GM12878 (cell line): ENCODE results near the gene ANO2. TPM values are rescaled to one million over a fixed set of nuclear protein-coding genes. Genes with fewer than 3 reads are reported as not detected.

ENCODE experiments used
- ATAC-seq: fragments of 200-7000 bp; cut with Tn5 transposase; 3 replicates; pipeline ENCODE4 v1.9.1; 2020; ENCODE audit warnings: mild to moderate bottlenecking, moderate library complexity
- BruUV-seq: library from RNA; stranded (reverse); fragments of 400-500 nt; replicated peaks from 2 replicates; lab custom pipeline; 2021; lab: Mats Ljungman, UMichigan
- CTCF ChIA-PET: fragments of 300-600 bp; sonication (Branson Sonifier 250); formaldehyde crosslinking; extraction: SDS; loops from one replicate; lab custom pipeline; 2021; ENCODE audit warnings: inconsistent platforms; lab: Yijun Ruan, JAX
- POLR2A ChIA-PET: fragments of 350-600 bp; formaldehyde crosslinking; extraction: SDS; loops from one replicate; lab custom pipeline; 2021; ENCODE audit warnings: inconsistent platforms; lab: Charles Lee
- RAD21 ChIA-PET: fragments of 300-600 bp; sonication (Branson Sonifier 250); formaldehyde crosslinking; loops from one replicate; lab custom pipeline; 2023; ENCODE audit warnings: antibody characterized with exemption; ENCODE audit not compliant: unreplicated experiment; lab: Charles Lee
- SMC1A ChIA-PET: fragments of 300-600 bp; sonication (Branson Sonifier 250); formaldehyde crosslinking; loops from one replicate; lab custom pipeline; 2023; ENCODE audit not compliant: unreplicated experiment, uncharacterized antibody; lab: Charles Lee
- DNase-seq: peaks from one replicate; pipeline ENCODE4 v3.0.0-alpha.2; 2011; ENCODE audit warnings: low read depth, low spot score
- FAIRE-seq: peaks from 3 replicates; lab custom pipeline; 2011; peaks lifted over from hg19 to GRCh38; lab: Jason Lieb, UNC
- H2AFZ ChIP-seq: 2 replicates; pipeline ENCODE4 v1.6.0; 2011; ENCODE audit warnings: low read depth, low read length, control low read depth; ENCODE audit not compliant: control insufficient read depth
- H3K27ac ChIP-seq: 2 replicates; pipeline ENCODE4 v1.5.1; 2011; ENCODE audit warnings: control low read depth; ENCODE audit not compliant: control insufficient read depth, insufficient read depth
- H3K27me3 ChIP-seq, 2 experiments: replicated peaks in 1 of 2; 2 replicates each; pipeline versions ENCODE4 v1.6.0 to v1.6.1; 2011; ENCODE audit warnings: low read length in 1 of 2; ENCODE audit not compliant: control insufficient read depth in 2 of 2, insufficient read depth in 2 of 2
- H3K36me3 ChIP-seq, 2 experiments: 2 replicates each; pipeline ENCODE4 v1.5.1; 2011; ENCODE audit warnings: low read length in 1 of 2; ENCODE audit not compliant: control insufficient read depth in 2 of 2, insufficient read depth in 2 of 2
- H3K4me1 ChIP-seq: 2 replicates; pipeline ENCODE4 v1.6.1; 2011; ENCODE audit warnings: mild to moderate bottlenecking, low read length, moderate library complexity, mixed read lengths; ENCODE audit not compliant: control insufficient read depth, insufficient read depth
- H3K4me2 ChIP-seq: 2 replicates; pipeline ENCODE4 v1.6.0; 2011; ENCODE audit warnings: control low read depth; ENCODE audit not compliant: control insufficient read depth, insufficient read depth
- H3K4me3 ChIP-seq: fragments of 200-600 bp; sonication (generic); 2 replicates; pipeline ENCODE4 v1.5.1; 2016
- H3K79me2 ChIP-seq: 2 replicates; pipeline ENCODE4 v1.6.0; 2011; ENCODE audit warnings: low read length; ENCODE audit not compliant: control insufficient read depth, insufficient read depth
- H3K9ac ChIP-seq: 2 replicates; pipeline ENCODE4 v1.8.0; 2011; ENCODE audit warnings: low read length, control low read depth, mixed read lengths; ENCODE audit not compliant: control insufficient read depth, insufficient read depth
- H3K9me3 ChIP-seq: replicated peaks from 3 replicates; pipeline ENCODE4 v1.5.1; 2011; ENCODE audit warnings: mild to moderate bottlenecking, low read length; ENCODE audit not compliant: control insufficient read depth, insufficient read depth
- H4K20me1 ChIP-seq: 2 replicates; pipeline ENCODE4 v1.6.0; 2011; ENCODE audit not compliant: control insufficient read depth, insufficient read depth
- ASH2L ChIP-seq: fragments of 300-600, 200-600 bp; sonication (generic); IDR thresholded peaks from 2 replicates; pipeline ENCODE4 v1.6.1; 2017; ENCODE audit warnings: low read depth, mild to moderate bottlenecking, borderline replicate concordance
- DPF2 ChIP-seq: fragments of 450-650 bp; IDR thresholded peaks from 2 replicates; pipeline ENCODE4 v1.6.1; 2017; ENCODE audit warnings: mild to moderate bottlenecking
- HCFC1 ChIP-seq: fragments of 150-350 bp; IDR thresholded peaks from 2 replicates; pipeline ENCODE4 v1.6.1; 2014; ENCODE audit warnings: low read length
- HDGF ChIP-seq: fragments of 450-650 bp; IDR thresholded peaks from 2 replicates; pipeline ENCODE4 v1.6.1; 2016; ENCODE audit warnings: antibody characterized with exemption
- KAT2A ChIP-seq: conservative IDR thresholded peaks from 2 replicates; pipeline ENCODE4 v1.6.1; 2011; ENCODE audit warnings: low read depth, low read length; ENCODE audit not compliant: control insufficient read depth
- PAX5 ChIP-seq: IDR thresholded peaks from 2 replicates; pipeline ENCODE4 v1.6.1; 2011; ENCODE audit warnings: low read depth, low read length, borderline replicate concordance
- WGBS: methylation state at CpG from one replicate; pipeline ENCODE4 v1.1.6; 2016; ENCODE audit warnings: low lambda C conversion rate; ENCODE audit not compliant: insufficient replicate concordance, insufficient coverage; ENCODE audit errors: missing lambda C conversion rate; 5-methylcytosine and 5-hydroxymethylcytosine counted together
- in situ Hi-C: fragments of 300-500 bp; cut with MboI; formaldehyde crosslinking; loops from 9 replicates; pipeline ENCODE4 v1.14.3; 2018; ENCODE audit warnings: mixed read lengths
- intact Hi-C: fragments of 100-400 bp; cut with micrococcal nuclease; formaldehyde crosslinking; loops from one replicate; pipeline ENCODE4 v1.14.2; 2022; ENCODE audit not compliant: unreplicated experiment
- polyA plus RNA-seq, 11 experiments: library from polyadenylated mRNA; depleted of rRNA in 4 of 11; unstranded in 6 of 11; stranded (reverse) in 5 of 11; fragments of >200 nt; fragmentation: Nextera tagmentation in 4 of 11; fragmentation: Illumina TruSeq in 1 of 11; extraction: Ambion mirVana in 4 of 11; extraction: Trizol in 1 of 11; gene quantifications; 1 replicate in 1 of 11; 2 replicates in 10 of 11; pipeline versions ENCODE4 v1.2.1 to v1.2.3, GENCODE V29; 2011 to 2016; ENCODE audit warnings: inconsistent platforms in 2 of 11, missing spikeins in 2 of 11, low read depth in 1 of 11
- total RNA-seq, 4 experiments: library from RNA; depleted of rRNA in 3 of 4; stranded (reverse); fragments of >200 nt in 3 of 4; fragmentation: Illumina TruSeq in 1 of 4; extraction: Trizol in 1 of 4; gene quantifications; 2 replicates each; pipeline versions ENCODE4 v1.2.1 to v1.2.3, GENCODE V29; 2013 to 2021
- TF ChIP-seq, protein P1 (sequence below): IDR thresholded peaks from 2 replicates; pipeline ENCODE4 v1.6.1; 2011; ENCODE audit warnings: borderline replicate concordance, low read depth, mild to moderate bottlenecking, moderate library complexity, mixed read lengths, low read length; ENCODE audit not compliant: insufficient read depth; ENCODE audit errors: extremely low read length
- TF ChIP-seq, protein P2 (sequence below): IDR thresholded peaks from 2 replicates; pipeline ENCODE4 v1.6.1; 2012; ENCODE audit warnings: improper control_type of control experiment, low read depth, low read length; ENCODE audit not compliant: insufficient replicate concordance
- TF ChIP-seq, protein P3 (sequence below): fragments of 450-650 bp; IDR thresholded peaks from 2 replicates; pipeline ENCODE4 v1.6.1; 2016; ENCODE audit warnings: mild to moderate bottlenecking, moderate library complexity, borderline replicate concordance
- TF ChIP-seq, protein P4 (sequence below): fragments of 450-650 bp; IDR thresholded peaks from 2 replicates; pipeline ENCODE4 v1.6.1; 2017; ENCODE audit warnings: mild to moderate bottlenecking
- TF ChIP-seq, protein P5 (sequence below): IDR thresholded peaks from 2 replicates; pipeline ENCODE4 v1.6.1; 2011; ENCODE audit warnings: low read depth, mild to moderate bottlenecking, low read length, moderate library complexity, borderline replicate concordance; ENCODE audit errors: extremely low read depth

ANO2 gene
- total and polyA plus RNA-seq, 10 of the 15 experiments (the other 5 are each of a cell fraction or from before 2014, with no cell fraction given): not detected

DNA sequence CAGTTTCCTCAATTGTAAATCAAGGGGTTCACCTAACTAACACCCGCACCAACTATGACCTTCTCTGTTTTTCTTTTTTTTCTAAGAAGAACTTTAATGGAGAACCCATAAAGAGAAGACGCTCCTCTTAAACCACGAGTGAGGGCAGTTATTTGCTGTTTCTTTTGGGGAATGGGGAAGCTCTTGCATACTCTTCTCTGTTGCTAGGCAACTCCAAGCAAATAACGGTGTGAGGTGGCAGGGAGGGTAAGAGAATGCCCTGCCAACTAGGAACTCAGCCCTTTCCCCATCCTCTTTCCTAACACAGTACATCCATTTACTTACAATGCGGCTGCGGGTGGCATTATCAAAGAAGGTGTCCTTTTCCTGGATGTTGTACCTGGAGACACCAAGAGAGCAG is 114.9 kb downstream of the ANO2 start:
- intact Hi-C loops: no loop called here
- Histone ChIP-seq H2AFZ (no peak overlapping the region), H3K4me1 (no peaks in the 10 kb centered on the region), H3K27me3 (no peaks in the 10 kb centered on the region; a peak in 2 of 4 replicates), H3K4me2 (no peak overlapping the region), H3K9ac (no peak overlapping the region), H3K9me3 (no peaks in the 10 kb centered on the region), H4K20me1 (no peaks in the 10 kb centered on the region), H3K36me3 (no peaks in the 10 kb centered on the region), H3K79me2 (no peaks in the 10 kb centered on the region), H3K27ac (no peak overlapping the region), H3K4me3 (no peak overlapping the region)
- 40% methylated on average over 6 of the region's 6 CpGs for WGBS
- ATAC-seq (no peak), DNase-seq (no peak), FAIRE-seq (no peak)
- CTCF ChIA-PET: no interaction called here
- SMC1A ChIA-PET: no interaction called here
- in situ Hi-C loops: no loop called here
- RAD21 ChIA-PET: interaction anchor here (0.5 kb wide), 1 partner anchor 633 kb away, joined by 3 read pairs; no protein-coding TSS in a partner anchor
- no TSS peak for BruUV-seq
- POLR2A ChIA-PET: no interaction called here
- TF ChIP-seq, protein P1, sequence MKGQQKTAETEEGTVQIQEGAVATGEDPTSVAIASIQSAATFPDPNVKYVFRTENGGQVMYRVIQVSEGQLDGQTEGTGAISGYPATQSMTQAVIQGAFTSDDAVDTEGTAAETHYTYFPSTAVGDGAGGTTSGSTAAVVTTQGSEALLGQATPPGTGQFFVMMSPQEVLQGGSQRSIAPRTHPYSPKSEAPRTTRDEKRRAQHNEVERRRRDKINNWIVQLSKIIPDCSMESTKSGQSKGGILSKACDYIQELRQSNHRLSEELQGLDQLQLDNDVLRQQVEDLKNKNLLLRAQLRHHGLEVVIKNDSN: no peak
- TF ChIP-seq, protein P2, sequence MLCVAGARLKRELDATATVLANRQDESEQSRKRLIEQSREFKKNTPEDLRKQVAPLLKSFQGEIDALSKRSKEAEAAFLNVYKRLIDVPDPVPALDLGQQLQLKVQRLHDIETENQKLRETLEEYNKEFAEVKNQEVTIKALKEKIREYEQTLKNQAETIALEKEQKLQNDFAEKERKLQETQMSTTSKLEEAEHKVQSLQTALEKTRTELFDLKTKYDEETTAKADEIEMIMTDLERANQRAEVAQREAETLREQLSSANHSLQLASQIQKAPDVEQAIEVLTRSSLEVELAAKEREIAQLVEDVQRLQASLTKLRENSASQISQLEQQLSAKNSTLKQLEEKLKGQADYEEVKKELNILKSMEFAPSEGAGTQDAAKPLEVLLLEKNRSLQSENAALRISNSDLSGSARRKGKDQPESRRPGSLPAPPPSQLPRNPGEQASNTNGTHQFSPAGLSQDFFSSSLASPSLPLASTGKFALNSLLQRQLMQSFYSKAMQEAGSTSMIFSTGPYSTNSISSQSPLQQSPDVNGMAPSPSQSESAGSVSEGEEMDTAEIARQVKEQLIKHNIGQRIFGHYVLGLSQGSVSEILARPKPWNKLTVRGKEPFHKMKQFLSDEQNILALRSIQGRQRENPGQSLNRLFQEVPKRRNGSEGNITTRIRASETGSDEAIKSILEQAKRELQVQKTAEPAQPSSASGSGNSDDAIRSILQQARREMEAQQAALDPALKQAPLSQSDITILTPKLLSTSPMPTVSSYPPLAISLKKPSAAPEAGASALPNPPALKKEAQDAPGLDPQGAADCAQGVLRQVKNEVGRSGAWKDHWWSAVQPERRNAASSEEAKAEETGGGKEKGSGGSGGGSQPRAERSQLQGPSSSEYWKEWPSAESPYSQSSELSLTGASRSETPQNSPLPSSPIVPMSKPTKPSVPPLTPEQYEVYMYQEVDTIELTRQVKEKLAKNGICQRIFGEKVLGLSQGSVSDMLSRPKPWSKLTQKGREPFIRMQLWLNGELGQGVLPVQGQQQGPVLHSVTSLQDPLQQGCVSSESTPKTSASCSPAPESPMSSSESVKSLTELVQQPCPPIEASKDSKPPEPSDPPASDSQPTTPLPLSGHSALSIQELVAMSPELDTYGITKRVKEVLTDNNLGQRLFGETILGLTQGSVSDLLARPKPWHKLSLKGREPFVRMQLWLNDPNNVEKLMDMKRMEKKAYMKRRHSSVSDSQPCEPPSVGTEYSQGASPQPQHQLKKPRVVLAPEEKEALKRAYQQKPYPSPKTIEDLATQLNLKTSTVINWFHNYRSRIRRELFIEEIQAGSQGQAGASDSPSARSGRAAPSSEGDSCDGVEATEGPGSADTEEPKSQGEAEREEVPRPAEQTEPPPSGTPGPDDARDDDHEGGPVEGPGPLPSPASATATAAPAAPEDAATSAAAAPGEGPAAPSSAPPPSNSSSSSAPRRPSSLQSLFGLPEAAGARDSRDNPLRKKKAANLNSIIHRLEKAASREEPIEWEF: no peak
- TF ChIP-seq PAX5 (no peak), DPF2 (no peak), ASH2L (no peak), HCFC1 (no peak), KAT2A (no peak), HDGF (no peak)
- TF ChIP-seq, protein P3, sequence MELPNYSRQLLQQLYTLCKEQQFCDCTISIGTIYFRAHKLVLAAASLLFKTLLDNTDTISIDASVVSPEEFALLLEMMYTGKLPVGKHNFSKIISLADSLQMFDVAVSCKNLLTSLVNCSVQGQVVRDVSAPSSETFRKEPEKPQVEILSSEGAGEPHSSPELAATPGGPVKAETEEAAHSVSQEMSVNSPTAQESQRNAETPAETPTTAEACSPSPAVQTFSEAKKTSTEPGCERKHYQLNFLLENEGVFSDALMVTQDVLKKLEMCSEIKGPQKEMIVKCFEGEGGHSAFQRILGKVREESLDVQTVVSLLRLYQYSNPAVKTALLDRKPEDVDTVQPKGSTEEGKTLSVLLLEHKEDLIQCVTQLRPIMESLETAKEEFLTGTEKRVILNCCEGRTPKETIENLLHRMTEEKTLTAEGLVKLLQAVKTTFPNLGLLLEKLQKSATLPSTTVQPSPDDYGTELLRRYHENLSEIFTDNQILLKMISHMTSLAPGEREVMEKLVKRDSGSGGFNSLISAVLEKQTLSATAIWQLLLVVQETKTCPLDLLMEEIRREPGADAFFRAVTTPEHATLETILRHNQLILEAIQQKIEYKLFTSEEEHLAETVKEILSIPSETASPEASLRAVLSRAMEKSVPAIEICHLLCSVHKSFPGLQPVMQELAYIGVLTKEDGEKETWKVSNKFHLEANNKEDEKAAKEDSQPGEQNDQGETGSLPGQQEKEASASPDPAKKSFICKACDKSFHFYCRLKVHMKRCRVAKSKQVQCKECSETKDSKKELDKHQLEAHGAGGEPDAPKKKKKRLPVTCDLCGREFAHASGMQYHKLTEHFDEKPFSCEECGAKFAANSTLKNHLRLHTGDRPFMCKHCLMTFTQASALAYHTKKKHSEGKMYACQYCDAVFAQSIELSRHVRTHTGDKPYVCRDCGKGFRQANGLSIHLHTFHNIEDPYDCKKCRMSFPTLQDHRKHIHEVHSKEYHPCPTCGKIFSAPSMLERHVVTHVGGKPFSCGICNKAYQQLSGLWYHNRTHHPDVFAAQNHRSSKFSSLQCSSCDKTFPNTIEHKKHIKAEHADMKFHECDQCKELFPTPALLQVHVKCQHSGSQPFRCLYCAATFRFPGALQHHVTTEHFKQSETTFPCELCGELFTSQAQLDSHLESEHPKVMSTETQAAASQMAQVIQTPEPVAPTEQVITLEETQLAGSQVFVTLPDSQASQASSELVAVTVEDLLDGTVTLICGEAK: no peak
- TF ChIP-seq, protein P4, sequence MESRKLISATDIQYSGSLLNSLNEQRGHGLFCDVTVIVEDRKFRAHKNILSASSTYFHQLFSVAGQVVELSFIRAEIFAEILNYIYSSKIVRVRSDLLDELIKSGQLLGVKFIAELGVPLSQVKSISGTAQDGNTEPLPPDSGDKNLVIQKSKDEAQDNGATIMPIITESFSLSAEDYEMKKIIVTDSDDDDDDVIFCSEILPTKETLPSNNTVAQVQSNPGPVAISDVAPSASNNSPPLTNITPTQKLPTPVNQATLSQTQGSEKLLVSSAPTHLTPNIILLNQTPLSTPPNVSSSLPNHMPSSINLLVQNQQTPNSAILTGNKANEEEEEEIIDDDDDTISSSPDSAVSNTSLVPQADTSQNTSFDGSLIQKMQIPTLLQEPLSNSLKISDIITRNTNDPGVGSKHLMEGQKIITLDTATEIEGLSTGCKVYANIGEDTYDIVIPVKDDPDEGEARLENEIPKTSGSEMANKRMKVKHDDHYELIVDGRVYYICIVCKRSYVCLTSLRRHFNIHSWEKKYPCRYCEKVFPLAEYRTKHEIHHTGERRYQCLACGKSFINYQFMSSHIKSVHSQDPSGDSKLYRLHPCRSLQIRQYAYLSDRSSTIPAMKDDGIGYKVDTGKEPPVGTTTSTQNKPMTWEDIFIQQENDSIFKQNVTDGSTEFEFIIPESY: no peak
- TF ChIP-seq, protein P5, sequence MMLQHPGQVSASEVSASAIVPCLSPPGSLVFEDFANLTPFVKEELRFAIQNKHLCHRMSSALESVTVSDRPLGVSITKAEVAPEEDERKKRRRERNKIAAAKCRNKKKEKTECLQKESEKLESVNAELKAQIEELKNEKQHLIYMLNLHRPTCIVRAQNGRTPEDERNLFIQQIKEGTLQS: no peak
